Measurements from ENCODE around the gene NTF3.

- TF ChIP-seq POLR2AphosphoS5 (IDR thresholded peaks at IDR 0.05) (no peak), CTCF (IDR thresholded peaks at IDR 0.05) (no peak)
These were observed 56.7 kb downstream of the NTF3 start for GRCh38 chr12:5488626-5488955.
